ENCODE results near the gene ZFPM1. TPM values are rescaled to one million over a fixed set of nuclear protein-coding genes. Genes with fewer than 3 reads are reported as not detected.
A peak's percentile ranks its signal among the peaks of the same experiment; 100 is the strongest.

ZFPM1 gene
- total RNA-seq, 1 donor from 2014 or later = 8.4 TPM

DNA sequence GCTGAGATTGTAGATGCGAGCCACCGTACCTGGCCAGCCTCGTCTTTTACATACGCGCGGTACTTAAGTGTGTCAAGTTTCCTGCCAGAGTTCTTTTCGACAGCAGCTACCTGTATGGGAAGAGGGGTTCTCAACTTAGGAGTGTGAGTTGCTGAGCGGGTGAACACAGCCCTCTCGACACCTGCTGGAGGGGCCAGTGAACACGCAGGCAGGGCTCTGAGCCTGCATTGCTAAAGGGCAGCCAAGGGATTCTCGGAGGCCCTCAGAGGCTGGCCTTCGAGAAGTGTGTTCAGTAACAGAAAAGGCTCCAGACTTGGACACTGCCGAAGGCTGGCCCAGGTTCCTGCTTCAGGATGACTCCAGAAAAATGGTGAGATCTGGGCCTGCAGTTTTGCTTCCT, 123.2 kb downstream of the ZFPM1 start:
- DNase-seq = no peak
- H3K4me3 ChIP-seq = no peak overlapping the region
- peaks cover 18% of the 10 kb centered on the region for H3K4me1 ChIP-seq
- peaks cover 61% of the 10 kb centered on the region for H3K36me3 ChIP-seq
- peak; percentile 65 for ATAC-seq
- H3K27ac ChIP-seq = no peak overlapping the region
- intact Hi-C loops (cut with DNase I) = no loop called here
- no peaks in the 10 kb centered on the region for H3K9me3 ChIP-seq
- no peaks in the 10 kb centered on the region for H3K27me3 ChIP-seq
- TF ChIP-seq CTCF (IDR thresholded peaks at IDR 0.05) = no peak

DNA sequence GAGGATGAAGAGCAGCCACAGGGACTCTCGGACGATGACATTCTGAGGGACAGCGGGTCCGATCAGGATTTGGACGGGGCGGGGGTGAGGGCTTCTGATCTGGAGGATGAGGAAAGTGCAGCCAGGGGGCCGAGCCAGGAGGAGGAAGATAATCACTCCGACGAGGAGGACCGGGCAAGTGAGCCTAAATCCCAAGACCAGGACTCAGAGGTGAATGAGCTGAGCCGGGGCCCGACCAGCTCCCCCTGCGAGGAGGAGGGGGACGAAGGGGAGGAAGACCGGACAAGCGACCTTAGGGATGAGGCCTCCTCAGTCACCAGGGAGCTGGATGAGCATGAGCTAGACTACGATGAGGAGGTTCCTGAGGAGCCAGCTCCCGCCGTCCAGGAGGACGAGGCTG, 124.1 kb downstream of the ZFPM1 start:
- TF ChIP-seq CTCF (IDR thresholded peaks at IDR 0.05) = no peak
- DNase-seq (no peak), ATAC-seq (no peak)
- Histone ChIP-seq H3K4me3 (no peak overlapping the region), H3K27ac (no peak overlapping the region), H3K4me1 (peaks cover 10% of the 10 kb centered on the region), H3K27me3 (no peaks in the 10 kb centered on the region), H3K36me3 (peaks cover 64% of the 10 kb centered on the region), H3K9me3 (no peaks in the 10 kb centered on the region)
- intact Hi-C loops (cut with DNase I) = no loop called here

GRCh38 chr16:88578446-88579313, 125.6 kb downstream of the ZFPM1 start:
- DNase-seq = no peak
- no peak for ATAC-seq
- H3K9me3 ChIP-seq = no peaks in the 10 kb centered on the region
- H3K27me3 ChIP-seq = no peaks in the 10 kb centered on the region
- no peak overlapping the region for H3K4me3 ChIP-seq
- H3K4me1 ChIP-seq = peaks cover 9% of the 10 kb centered on the region
- intact Hi-C loops (cut with DNase I) = no loop called here
- no peak for TF ChIP-seq CTCF (IDR thresholded peaks at IDR 0.05)
- peaks cover 60% of the 10 kb centered on the region for H3K36me3 ChIP-seq
- no peak overlapping the region for H3K27ac ChIP-seq

DNA sequence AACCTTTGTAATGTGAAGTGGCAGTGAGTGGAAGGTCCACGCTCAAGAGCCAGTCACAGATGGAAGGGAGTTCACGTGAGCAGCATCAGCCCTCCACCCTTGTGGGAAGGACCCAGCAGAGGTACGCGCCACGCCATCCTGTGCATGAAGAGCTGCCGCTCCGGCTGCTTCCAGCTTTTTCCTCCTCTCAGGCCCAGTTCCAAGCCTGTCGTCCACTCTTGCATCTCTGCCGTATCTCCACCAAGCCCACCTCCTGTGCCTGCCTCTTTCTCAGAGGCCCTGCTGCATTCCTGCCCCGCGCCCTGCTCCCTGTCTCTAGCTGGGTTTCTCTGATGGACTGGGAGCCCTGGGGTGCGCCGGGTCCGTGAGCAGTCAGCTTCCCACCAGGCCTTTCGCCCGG, 127.3 kb downstream of the ZFPM1 start:
- peak; percentile 41 for ATAC-seq
- no peak overlapping the region for H3K4me3 ChIP-seq
- peaks cover 9% of the 10 kb centered on the region for H3K4me1 ChIP-seq
- no peak for DNase-seq
- no peak for TF ChIP-seq CTCF (IDR thresholded peaks at IDR 0.05)
- peaks cover 58% of the 10 kb centered on the region for H3K36me3 ChIP-seq
- intact Hi-C loops (cut with DNase I) = no loop called here
- no peaks in the 10 kb centered on the region for H3K9me3 ChIP-seq
- H3K27me3 ChIP-seq = no peaks in the 10 kb centered on the region
- no peak overlapping the region for H3K27ac ChIP-seq

- Histone ChIP-seq H3K36me3 (peaks cover 51% of the 10 kb centered on the region), H3K27ac (no peak overlapping the region), H3K9me3 (no peaks in the 10 kb centered on the region), H3K4me1 (peaks cover 9% of the 10 kb centered on the region), H3K4me3 (no peak overlapping the region), H3K27me3 (no peaks in the 10 kb centered on the region)
- no peak for ATAC-seq
- no peak for DNase-seq
- TF ChIP-seq CTCF (IDR thresholded peaks at IDR 0.05) = no peak
- intact Hi-C loops (cut with DNase I) = no loop called here
Observed at GRCh38 chr16:88581033-88581432, 128.0 kb downstream of the ZFPM1 start.

Measured in upper lobe of right lung (tissue), 1 donor.